Activated naive CD4-positive, alpha-beta T cell treated with anti-CD3 and anti-CD28 coated beads for 36 hours (primary cell): Measurements from ENCODE around the gene HMX3. TPM values are rescaled to one million over a fixed set of nuclear protein-coding genes. Genes with fewer than 3 reads are reported as not detected.

ENCODE experiments used
- CTCF ChIA-PET: fragments of 350-600 bp; sonication (Branson Sonifier 250); formaldehyde crosslinking; loops from one replicate; lab custom pipeline; 2021; ENCODE audit warnings: antibody characterized with exemption; lab: Charles Lee
- DNase-seq: peaks from one replicate; pipeline ENCODE4 v3.0.0-alpha.2; 2020
- H3K27ac Mint-ChIP-seq: one replicate; pipeline ENCODE4 v1.8.0; 2021; ENCODE audit warnings: mild to moderate bottlenecking, mixed read lengths
- H3K27me3 Mint-ChIP-seq: one replicate; pipeline ENCODE4 v1.8.0; 2021; ENCODE audit warnings: low read depth, mixed read lengths
- H3K36me3 Mint-ChIP-seq: one replicate; pipeline ENCODE4 v1.8.0; 2021; ENCODE audit warnings: low read depth, mixed read lengths
- H3K4me1 Mint-ChIP-seq: one replicate; pipeline ENCODE4 v1.8.0; 2021; ENCODE audit warnings: low read depth, mixed read lengths
- H3K4me3 Mint-ChIP-seq: one replicate; pipeline ENCODE4 v1.8.0; 2021; ENCODE audit warnings: mild to moderate bottlenecking, moderate library complexity, mixed read lengths
- H3K9me3 Mint-ChIP-seq: one replicate; pipeline ENCODE4 v1.8.0; 2021; ENCODE audit warnings: mixed read lengths
- intact Hi-C: fragments of 100-400 bp; cut with micrococcal nuclease; formaldehyde crosslinking; loops from one replicate; pipeline ENCODE4 v1.15.1; 2023
- total RNA-seq, 2 experiments: library from RNA; stranded (reverse); gene quantifications; one replicate each; pipeline ENCODE4 v1.2.3, GENCODE V29; 2021

HMX3 gene
- under 1 TPM in 1 of 2 experiments, not detected in 1; 0.32 TPM for total RNA-seq

- intact Hi-C loops, result loop anchor here (1.0 to 5.0 kb wide), 5 partner anchors 10 to 832 kb away; partner anchors contain the start of genes BUB3, C10orf88 and IKZF5
- Mint-ChIP-seq H3K27ac (no peak within 1 kb of the TSS), H3K9me3 (no peaks in the 10 kb centered on the region), H3K27me3 (peaks cover 78% of the 10 kb centered on the region), H3K4me3 (peak within 1 kb of the TSS; percentile 75), H3K36me3 (no peaks in the 10 kb centered on the region), H3K4me1 (peaks cover 37% of the 10 kb centered on the region)
- DNase-seq, result peak; percentile 75
- CTCF ChIA-PET, result no interaction called here
These were observed at the start of gene HMX3 for GRCh38 chr10:123135415-123136141. Gene HMX3, plus strand, starts transcription at chr10:123135970. Its CDS starts 81 bp downstream, at chr10:123136051.

- H3K9me3 Mint-ChIP-seq, result peaks cover 3% of the 10 kb centered on the region
- no peaks in the 10 kb centered on the region for H3K36me3 Mint-ChIP-seq
- no peak overlapping the region for H3K4me3 Mint-ChIP-seq
These were observed 49.5 kb upstream of the HMX3 start for GRCh38 chr10:123086281-123086680.

GRCh38 chr10:123087348-123087747 lies 48.4 kb upstream of the HMX3 start:
- intact Hi-C loops, result no loop called here
- no peak for DNase-seq
- Mint-ChIP-seq H3K9me3 (peaks cover 3% of the 10 kb centered on the region), H3K4me3 (no peak overlapping the region), H3K4me1 (no peaks in the 10 kb centered on the region), H3K36me3 (no peaks in the 10 kb centered on the region), H3K27ac (no peak overlapping the region), H3K27me3 (peaks cover 6% of the 10 kb centered on the region)
- CTCF ChIA-PET, result no interaction called here

More at GRCh38 chr10:123086281-123086680, 49.5 kb upstream of the HMX3 start:
- H3K4me1 Mint-ChIP-seq, result no peaks in the 10 kb centered on the region
- intact Hi-C loops, result no loop called here
- peaks cover 6% of the 10 kb centered on the region for H3K27me3 Mint-ChIP-seq
- H3K27ac Mint-ChIP-seq, result no peak overlapping the region
- no peak for DNase-seq
- CTCF ChIA-PET, result no interaction called here

- CTCF ChIA-PET, result no interaction called here
- Mint-ChIP-seq H3K9me3 (peaks cover 3% of the 10 kb centered on the region), H3K27me3 (peaks cover 6% of the 10 kb centered on the region), H3K4me3 (no peak overlapping the region), H3K27ac (no peak overlapping the region), H3K36me3 (no peaks in the 10 kb centered on the region), H3K4me1 (no peaks in the 10 kb centered on the region)
- intact Hi-C loops, result no loop called here
- no peak for DNase-seq
These were observed 48.0 kb upstream of the HMX3 start for GRCh38 chr10:123087786-123088185.

GRCh38 chr10:123092635-123093414 lies 42.9 kb upstream of the HMX3 start:
- no peak overlapping the region for H3K27ac Mint-ChIP-seq
- H3K4me3 Mint-ChIP-seq, result no peak overlapping the region
- peaks cover 7% of the 10 kb centered on the region for H3K27me3 Mint-ChIP-seq
- CTCF ChIA-PET, result no interaction called here
- intact Hi-C loops, result no loop called here
- no peak for DNase-seq
- no peaks in the 10 kb centered on the region for H3K36me3 Mint-ChIP-seq
- H3K4me1 Mint-ChIP-seq, result no peaks in the 10 kb centered on the region
- no peaks in the 10 kb centered on the region for H3K9me3 Mint-ChIP-seq

GRCh38 chr10:123093489-123093888 lies 42.3 kb upstream of the HMX3 start:
- intact Hi-C loops, result no loop called here
- CTCF ChIA-PET, result no interaction called here
- H3K9me3 Mint-ChIP-seq, result no peaks in the 10 kb centered on the region
- H3K4me3 Mint-ChIP-seq, result no peak overlapping the region
- H3K4me1 Mint-ChIP-seq, result no peaks in the 10 kb centered on the region
- no peak overlapping the region for H3K27ac Mint-ChIP-seq
- no peak for DNase-seq
- no peaks in the 10 kb centered on the region for H3K36me3 Mint-ChIP-seq
- H3K27me3 Mint-ChIP-seq, result peaks cover 7% of the 10 kb centered on the region

GRCh38 chr10:123096452-123096851 lies 39.3 kb upstream of the HMX3 start:
- H3K36me3 Mint-ChIP-seq, result no peaks in the 10 kb centered on the region
- DNase-seq, result no peak
- CTCF ChIA-PET, result no interaction called here
- no peaks in the 10 kb centered on the region for H3K4me1 Mint-ChIP-seq
- H3K27ac Mint-ChIP-seq, result no peak overlapping the region
- intact Hi-C loops, result no loop called here
- H3K9me3 Mint-ChIP-seq, result peaks cover 1% of the 10 kb centered on the region
- H3K27me3 Mint-ChIP-seq, result peaks cover 7% of the 10 kb centered on the region
- no peak overlapping the region for H3K4me3 Mint-ChIP-seq

GRCh38 chr10:123097039-123097438 lies 38.7 kb upstream of the HMX3 start:
- no peak overlapping the region for H3K4me3 Mint-ChIP-seq
- H3K27me3 Mint-ChIP-seq, result peaks cover 7% of the 10 kb centered on the region
- H3K27ac Mint-ChIP-seq, result no peak overlapping the region
- DNase-seq, result no peak
- no peaks in the 10 kb centered on the region for H3K36me3 Mint-ChIP-seq
- H3K4me1 Mint-ChIP-seq, result no peaks in the 10 kb centered on the region
- CTCF ChIA-PET, result no interaction called here
- H3K9me3 Mint-ChIP-seq, result peaks cover 1% of the 10 kb centered on the region
- intact Hi-C loops, result no loop called here

GRCh38 chr10:123100030-123100762 lies 35.6 kb upstream of the HMX3 start:
- no peak for DNase-seq
- CTCF ChIA-PET, result no interaction called here
- H3K4me3 Mint-ChIP-seq, result no peak overlapping the region
- H3K27ac Mint-ChIP-seq, result no peak overlapping the region
- peaks cover 1% of the 10 kb centered on the region for H3K27me3 Mint-ChIP-seq
- no peaks in the 10 kb centered on the region for H3K4me1 Mint-ChIP-seq
- H3K9me3 Mint-ChIP-seq, result peaks cover 1% of the 10 kb centered on the region
- intact Hi-C loops, result no loop called here
- H3K36me3 Mint-ChIP-seq, result no peaks in the 10 kb centered on the region

GRCh38 chr10:123101872-123102271 lies 33.9 kb upstream of the HMX3 start:
- no peaks in the 10 kb centered on the region for H3K4me1 Mint-ChIP-seq
- H3K27me3 Mint-ChIP-seq, result peaks cover 1% of the 10 kb centered on the region
- no peak for DNase-seq
- no peaks in the 10 kb centered on the region for H3K36me3 Mint-ChIP-seq
- H3K4me3 Mint-ChIP-seq, result no peak overlapping the region
- CTCF ChIA-PET, result no interaction called here
- intact Hi-C loops, result no loop called here
- peaks cover 1% of the 10 kb centered on the region for H3K9me3 Mint-ChIP-seq
- H3K27ac Mint-ChIP-seq, result no peak overlapping the region

GRCh38 chr10:123102673-123103072 lies 33.1 kb upstream of the HMX3 start:
- no peaks in the 10 kb centered on the region for H3K36me3 Mint-ChIP-seq
- no peaks in the 10 kb centered on the region for H3K4me1 Mint-ChIP-seq
- no peaks in the 10 kb centered on the region for H3K27me3 Mint-ChIP-seq
- H3K9me3 Mint-ChIP-seq, result peaks cover 1% of the 10 kb centered on the region
- no peak for DNase-seq
- H3K4me3 Mint-ChIP-seq, result no peak overlapping the region
- intact Hi-C loops, result no loop called here
- H3K27ac Mint-ChIP-seq, result no peak overlapping the region
- CTCF ChIA-PET, result no interaction called here

GRCh38 chr10:123103944-123104343 lies 31.8 kb upstream of the HMX3 start:
- Mint-ChIP-seq H3K4me3 (no peak overlapping the region), H3K4me1 (no peaks in the 10 kb centered on the region), H3K9me3 (peaks cover 1% of the 10 kb centered on the region), H3K36me3 (no peaks in the 10 kb centered on the region), H3K27me3 (no peaks in the 10 kb centered on the region), H3K27ac (no peak overlapping the region)
- DNase-seq, result no peak
- CTCF ChIA-PET, result interaction anchor here (1.3 kb wide), 1 partner anchor 13 kb away, joined by 3 read pairs; no protein-coding TSS in a partner anchor
- intact Hi-C loops, result no loop called here
